ENCODE results near the gene IQGAP1. TPM values are rescaled to one million over a fixed set of nuclear protein-coding genes. Genes with fewer than 3 reads are reported as not detected.

The IQGAP1 gene
- total and polyA plus RNA-seq, 9 donors, result 61.9 to 107 (median 74.7) TPM

- Histone ChIP-seq H3K27me3 (ENCODE audit: control insufficient read depth, insufficient read depth, low read length) (no peaks in the 10 kb centered on the region), H3K27ac (ENCODE audit: low read length) (no peak overlapping the region), H3K9me3 (replicated peaks; ENCODE audit: control insufficient read depth, low read depth, low read length) (no peaks in the 10 kb centered on the region), H3K36me3 (ENCODE audit: control insufficient read depth, insufficient read depth, low read length) (peaks cover 16% of the 10 kb centered on the region), H3K4me1 (ENCODE audit: control insufficient read depth, insufficient read depth, low read length) (no peaks in the 10 kb centered on the region), H3K4me3 (ENCODE audit: low read length) (no peak overlapping the region)
- no peak for DNase-seq
- WGBS (ENCODE audit: insufficient coverage), result 95% methylated on average over 2 of the region's 10 CpGs
These were observed 151.7 kb downstream of the IQGAP1 start for GRCh38 chr15:90539789-90540188.

DNA sequence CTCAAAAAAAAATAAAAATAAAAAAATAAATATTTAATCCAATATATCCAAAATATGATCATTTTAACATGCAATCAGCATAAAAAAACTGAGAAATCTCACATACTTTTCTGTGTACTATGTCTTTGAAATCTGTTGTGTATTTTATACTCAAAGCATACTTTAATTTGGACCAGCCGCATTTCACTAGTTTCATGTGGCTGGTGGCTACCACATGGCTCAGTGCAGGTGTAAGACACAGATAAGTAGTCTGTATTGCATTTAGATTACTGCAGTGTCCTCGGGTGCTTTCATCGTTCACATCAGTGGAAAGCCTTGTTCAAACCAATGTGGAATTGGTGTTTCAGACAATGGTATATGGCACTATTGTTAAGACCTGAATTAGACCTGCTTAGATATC lies 152.7 kb downstream of the IQGAP1 start:
- Histone ChIP-seq H3K36me3 (ENCODE audit: control insufficient read depth, insufficient read depth, low read length) (peaks cover 16% of the 10 kb centered on the region), H3K4me3 (ENCODE audit: low read length) (no peak overlapping the region), H3K9me3 (replicated peaks; ENCODE audit: control insufficient read depth, low read depth, low read length) (no peaks in the 10 kb centered on the region), H3K4me1 (ENCODE audit: control insufficient read depth, insufficient read depth, low read length) (no peaks in the 10 kb centered on the region), H3K27ac (ENCODE audit: low read length) (no peak overlapping the region), H3K27me3 (ENCODE audit: control insufficient read depth, insufficient read depth, low read length) (no peaks in the 10 kb centered on the region)
- WGBS (ENCODE audit: insufficient coverage), result 67% methylated on average over 3 of the region's 3 CpGs
- no peak for DNase-seq

- 100% methylated on average over 2 of the region's 7 CpGs for WGBS (ENCODE audit: insufficient coverage)
- Histone ChIP-seq H3K27me3 (ENCODE audit: control insufficient read depth, insufficient read depth, low read length) (no peaks in the 10 kb centered on the region), H3K4me3 (ENCODE audit: low read length) (no peak overlapping the region), H3K4me1 (ENCODE audit: control insufficient read depth, insufficient read depth, low read length) (no peaks in the 10 kb centered on the region), H3K36me3 (ENCODE audit: control insufficient read depth, insufficient read depth, low read length) (peaks cover 15% of the 10 kb centered on the region), H3K9me3 (replicated peaks; ENCODE audit: control insufficient read depth, low read depth, low read length) (no peaks in the 10 kb centered on the region), H3K27ac (ENCODE audit: low read length) (no peak overlapping the region)
- DNase-seq, result no peak
These were observed 157.1 kb downstream of the IQGAP1 start for GRCh38 chr15:90545095-90545494.

GRCh38 chr15:90547540-90547939 lies 159.5 kb downstream of the IQGAP1 start:
- Histone ChIP-seq H3K27me3 (ENCODE audit: control insufficient read depth, insufficient read depth, low read length) (no peaks in the 10 kb centered on the region), H3K4me3 (ENCODE audit: low read length) (no peak overlapping the region), H3K4me1 (ENCODE audit: control insufficient read depth, insufficient read depth, low read length) (peaks cover 8% of the 10 kb centered on the region), H3K9me3 (replicated peaks; ENCODE audit: control insufficient read depth, low read depth, low read length) (no peaks in the 10 kb centered on the region), H3K27ac (ENCODE audit: low read length) (no peak overlapping the region), H3K36me3 (ENCODE audit: control insufficient read depth, insufficient read depth, low read length) (peaks cover 16% of the 10 kb centered on the region)
- DNase-seq, result no peak
- no CpG with 5 or more reads among the region's 2 CpGs for whole genome bisulfite sequencing (ENCODE audit: insufficient coverage)

DNA sequence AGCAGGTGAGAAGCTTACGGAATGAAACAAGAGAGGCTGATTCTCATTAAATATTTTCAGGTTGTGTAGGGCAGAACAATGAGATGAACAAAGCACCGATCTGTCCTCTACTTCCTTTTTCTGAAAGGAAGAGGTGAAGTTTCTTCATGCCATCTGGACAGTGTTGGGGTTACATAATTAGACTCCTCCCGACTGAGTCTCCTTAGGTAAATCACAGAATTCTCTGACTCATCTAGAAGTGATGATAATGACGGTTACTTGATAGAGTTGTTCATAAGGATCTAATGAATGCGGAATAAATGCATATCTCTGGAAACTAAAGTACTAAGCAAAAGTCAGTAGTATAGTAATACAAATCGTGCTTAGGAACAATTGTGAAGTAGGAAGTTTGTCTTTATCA lies 162.9 kb downstream of the IQGAP1 start:
- Histone ChIP-seq H3K4me1 (ENCODE audit: control insufficient read depth, insufficient read depth, low read length) (peaks cover 27% of the 10 kb centered on the region), H3K9me3 (replicated peaks; ENCODE audit: control insufficient read depth, low read depth, low read length) (no peaks in the 10 kb centered on the region), H3K27ac (ENCODE audit: low read length) (no peak overlapping the region), H3K4me3 (ENCODE audit: low read length) (no peak overlapping the region), H3K27me3 (ENCODE audit: control insufficient read depth, insufficient read depth, low read length) (no peaks in the 10 kb centered on the region), H3K36me3 (ENCODE audit: control insufficient read depth, insufficient read depth, low read length) (peaks cover 12% of the 10 kb centered on the region)
- no peak for DNase-seq
- no CpG with 5 or more reads among the region's 6 CpGs for WGBS (ENCODE audit: insufficient coverage)

Other genes starting within 250 kb of the IQGAP1 start
- 2.1 TPM for gene SEMA4B, start 186.9 kb upstream of the IQGAP1 start, total RNA-seq
- gene SEMA4B, start 186.9 kb upstream of the IQGAP1 start, polyA plus RNA-seq (ENCODE audit: insufficient read depth in 1 of 8, insufficient read length in 8 of 8, low replicate concordance in 1 of 8), result 1 to 10 TPM; 4.8 to 9.6 (median 7.4) TPM
- 13.2 TPM for gene CIB1, start 154.3 kb upstream of the IQGAP1 start, total RNA-seq
- gene CIB1, start 154.3 kb upstream of the IQGAP1 start, polyA plus RNA-seq (ENCODE audit: insufficient read depth in 1 of 8, insufficient read length in 8 of 8, low replicate concordance in 1 of 8), result 10 to 100 TPM; 21.6 to 28.0 (median 24.6) TPM
- gene GDPGP1, start 154.0 kb upstream of the IQGAP1 start, total RNA-seq, result 2.9 TPM
- 1 to 10 TPM; 1.5 to 3.8 (median 2.4) TPM for gene GDPGP1, start 154.0 kb upstream of the IQGAP1 start, polyA plus RNA-seq (ENCODE audit: insufficient read depth in 1 of 8, insufficient read length in 8 of 8, low replicate concordance in 1 of 8)
- gene TTLL13, start 138.7 kb upstream of the IQGAP1 start, total RNA-seq, result 0.09 TPM
- gene TTLL13, start 138.7 kb upstream of the IQGAP1 start, polyA plus RNA-seq (ENCODE audit: insufficient read depth in 1 of 8, insufficient read length in 8 of 8, low replicate concordance in 1 of 8), result under 1 TPM in 4 of 8 donors, not detected in 4; 0.10 to 0.86 (median 0.24) TPM
- gene NGRN, start 122.6 kb upstream of the IQGAP1 start, total RNA-seq, result 103 TPM
- 100 to 1,000 TPM; 102 to 110 (median 105) TPM for gene NGRN, start 122.6 kb upstream of the IQGAP1 start, polyA plus RNA-seq (ENCODE audit: insufficient read depth in 1 of 8, insufficient read length in 8 of 8, low replicate concordance in 1 of 8)
- gene ZNF774, start 36.0 kb upstream of the IQGAP1 start, total RNA-seq, result 2.3 TPM
- 1 to 10 TPM; 1.1 to 2.4 (median 2.1) TPM for gene ZNF774, start 36.0 kb upstream of the IQGAP1 start, polyA plus RNA-seq (ENCODE audit: insufficient read depth in 1 of 8, insufficient read length in 8 of 8, low replicate concordance in 1 of 8)
- 12.6 TPM for gene CRTC3, start 141.7 kb downstream of the IQGAP1 start, total RNA-seq
- 10 to 100 TPM; 21.3 to 30.6 (median 25.4) TPM for gene CRTC3, start 141.7 kb downstream of the IQGAP1 start, polyA plus RNA-seq (ENCODE audit: insufficient read depth in 1 of 8, insufficient read length in 8 of 8, low replicate concordance in 1 of 8)